WI38 (cell line): ENCODE measurements around the gene DCTN2.

Experiments
- H3K4me3 ChIP-seq: 2 replicates; pipeline ENCODE4 v1.5.1; 2011; ENCODE audit warnings: low read depth, mild to moderate bottlenecking, control low read depth, low read length
- CTCF ChIP-seq: IDR thresholded peaks from 2 replicates; pipeline ENCODE4 v1.5.1; 2012; ENCODE audit warnings: low read depth, mild to moderate bottlenecking, control low read depth, low read length

Gene DCTN2

DNA sequence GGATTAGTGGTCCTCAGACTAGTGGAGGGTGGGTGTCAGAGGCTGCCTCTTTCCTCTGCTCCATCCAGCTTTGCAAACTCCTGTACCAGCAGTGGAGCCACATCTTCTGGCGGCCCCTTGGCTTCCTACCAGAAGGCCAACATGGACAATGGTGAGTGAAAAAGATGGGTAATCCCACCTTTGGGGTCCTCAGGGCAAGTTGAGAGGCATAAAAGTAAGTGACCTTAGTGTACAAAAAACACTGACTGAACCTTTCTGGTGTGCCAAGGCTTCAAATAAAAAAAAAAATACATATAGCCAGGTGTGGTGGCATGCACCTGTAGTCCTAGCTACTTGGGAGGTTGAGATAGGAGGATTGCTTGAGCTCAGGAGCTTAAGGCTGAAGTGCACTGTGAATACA lies 34.8 kb upstream of the DCTN2 start:
- no peak for TF ChIP-seq CTCF
- no peak overlapping the region for H3K4me3 ChIP-seq

DNA sequence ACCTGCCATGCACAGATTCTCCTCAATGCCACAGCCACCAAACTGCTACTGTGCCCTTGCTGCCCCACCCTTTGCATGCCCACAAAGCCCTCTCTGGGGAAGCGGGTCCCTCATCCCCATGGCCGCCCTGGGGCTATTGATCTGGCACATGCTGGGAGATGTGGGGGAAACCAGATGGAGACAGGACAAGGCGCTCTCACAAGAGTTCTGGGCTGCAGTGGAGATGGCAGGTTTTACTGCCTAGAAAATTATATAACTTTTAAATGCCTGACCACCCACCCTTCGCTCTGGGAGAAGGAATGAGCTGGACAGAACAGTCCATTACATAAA lies 33.4 kb upstream of the DCTN2 start:
- TF ChIP-seq CTCF, result no peak
- H3K4me3 ChIP-seq, result no peak overlapping the region

- TF ChIP-seq CTCF, result no peak
- no peak overlapping the region for H3K4me3 ChIP-seq
Measured at GRCh38 chr12:57579677-57580465, 32.9 kb upstream of the DCTN2 start.

DNA sequence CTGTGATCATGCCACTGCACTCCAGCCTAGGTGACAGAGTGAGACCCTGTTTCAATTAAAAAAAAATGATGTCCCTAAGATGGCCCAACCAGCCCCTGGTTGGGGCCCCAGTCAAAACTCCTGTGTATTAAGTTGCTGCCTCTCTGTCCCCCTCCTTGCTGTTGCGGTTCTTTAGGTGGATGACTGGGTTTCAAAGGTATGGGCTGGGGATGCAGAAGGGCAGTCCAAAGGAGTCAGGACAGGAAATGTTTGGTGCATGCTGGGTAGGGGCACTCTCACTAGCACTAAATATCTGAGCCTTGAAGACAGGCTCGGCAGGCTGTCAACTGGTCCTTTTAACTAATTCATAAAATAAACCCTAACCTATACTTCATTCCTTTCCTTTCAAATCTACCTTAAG lies 32.0 kb upstream of the DCTN2 start:
- no peak for TF ChIP-seq CTCF
- H3K4me3 ChIP-seq, result no peak overlapping the region

GRCh38 chr12:57577981-57578758 lies 31.2 kb upstream of the DCTN2 start:
- H3K4me3 ChIP-seq, result no peak overlapping the region
- TF ChIP-seq CTCF, result no peak

DNA sequence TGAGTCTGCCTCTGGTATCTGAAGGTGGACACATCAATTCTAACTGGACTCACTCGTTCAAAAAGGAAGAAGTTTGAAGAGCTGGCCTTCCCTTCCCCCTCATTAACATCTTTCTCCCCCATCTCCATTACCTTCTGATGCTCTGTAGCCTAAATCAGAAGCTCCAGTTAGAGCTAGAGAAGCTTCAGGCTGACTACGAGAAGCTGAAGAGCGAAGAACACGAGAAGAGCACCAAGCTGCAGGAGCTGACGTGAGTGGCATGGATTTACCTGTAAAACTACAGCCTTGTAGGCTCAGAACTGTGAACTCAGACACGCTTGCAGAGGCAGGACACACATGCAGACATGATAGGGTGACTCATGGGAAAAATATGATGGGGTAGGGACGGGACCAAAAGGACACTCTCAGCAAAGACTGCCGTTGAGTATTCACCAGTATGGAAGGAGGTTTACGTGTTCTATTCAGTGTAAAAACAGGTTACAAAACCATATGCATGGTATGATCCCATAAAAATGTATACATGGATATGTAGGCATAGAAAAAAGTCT lies 29.7 kb upstream of the DCTN2 start:
- H3K4me3 ChIP-seq, result no peak overlapping the region
- TF ChIP-seq CTCF, result no peak
